EL (cell line): Measurements from ENCODE around the gene STXBP6.

ENCODE experiments used
- DNase-seq: peaks from one replicate; pipeline ENCODE4 v3.0.0-alpha.2; 2016

Gene STXBP6

DNA sequence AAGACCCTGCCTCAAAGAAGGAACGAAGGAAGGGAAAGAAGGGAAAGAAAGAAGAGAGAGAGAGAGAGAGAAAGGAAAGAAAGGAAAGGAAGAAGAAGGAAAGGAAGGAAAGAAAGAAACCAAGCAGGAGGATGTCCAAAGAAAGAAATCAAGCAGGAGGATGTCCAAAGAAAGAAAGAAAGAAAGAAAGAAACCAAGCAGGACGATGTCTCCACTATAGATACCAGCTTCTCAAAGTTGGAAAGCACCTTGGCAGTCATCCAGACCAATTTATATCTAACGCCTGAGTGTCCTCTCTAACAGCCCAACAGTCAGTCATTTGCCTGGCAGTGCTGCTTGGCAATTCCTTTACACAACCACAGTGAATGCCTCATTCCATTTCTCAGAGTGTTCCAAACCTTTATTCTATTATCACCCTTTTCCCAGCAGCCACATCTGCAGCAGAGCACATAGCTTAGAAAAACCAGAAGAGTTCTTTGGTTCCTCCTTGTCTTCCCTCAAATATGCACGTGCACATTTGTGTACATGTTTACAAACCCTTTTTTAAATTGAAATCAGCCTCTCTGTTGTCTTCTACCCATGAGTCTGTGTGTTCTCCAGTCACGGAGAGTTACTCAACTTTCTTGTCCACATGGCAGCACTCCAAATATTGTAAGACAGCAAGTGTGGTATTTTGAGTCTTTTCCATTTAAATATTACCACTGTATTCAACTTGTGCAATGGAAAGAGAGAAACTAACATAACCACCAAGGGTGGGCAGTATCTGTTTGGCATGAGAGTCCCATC lies 138.4 kb downstream of the STXBP6 start:
- peak; percentile 77 for DNase-seq

DNA sequence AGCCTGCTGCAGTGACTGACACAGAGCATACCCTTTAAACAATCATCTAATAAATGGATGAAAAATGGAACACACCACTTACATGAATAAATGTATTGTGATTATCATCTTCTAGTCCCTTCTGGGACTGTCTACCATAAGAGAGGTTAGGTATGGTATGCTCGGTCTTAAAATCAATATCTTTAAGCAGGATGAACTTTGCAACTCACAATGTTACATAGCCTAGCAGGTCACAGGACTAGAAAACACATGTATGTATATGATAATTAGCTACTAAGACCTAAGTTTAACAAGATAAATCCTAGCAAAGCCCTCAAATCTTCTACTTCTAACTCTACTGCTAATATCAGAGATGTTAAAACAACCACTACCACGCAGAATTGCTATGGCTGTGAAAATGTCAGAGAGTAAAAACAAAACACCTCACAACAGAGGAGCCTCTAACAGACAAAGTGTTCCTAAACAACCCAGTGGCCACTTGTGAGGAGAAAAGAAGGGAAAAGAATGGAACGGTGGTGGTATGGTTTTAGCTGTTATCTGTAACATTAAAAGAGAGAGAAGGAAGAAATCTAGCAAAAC lies 139.4 kb downstream of the STXBP6 start:
- DNase-seq = no peak

DNA sequence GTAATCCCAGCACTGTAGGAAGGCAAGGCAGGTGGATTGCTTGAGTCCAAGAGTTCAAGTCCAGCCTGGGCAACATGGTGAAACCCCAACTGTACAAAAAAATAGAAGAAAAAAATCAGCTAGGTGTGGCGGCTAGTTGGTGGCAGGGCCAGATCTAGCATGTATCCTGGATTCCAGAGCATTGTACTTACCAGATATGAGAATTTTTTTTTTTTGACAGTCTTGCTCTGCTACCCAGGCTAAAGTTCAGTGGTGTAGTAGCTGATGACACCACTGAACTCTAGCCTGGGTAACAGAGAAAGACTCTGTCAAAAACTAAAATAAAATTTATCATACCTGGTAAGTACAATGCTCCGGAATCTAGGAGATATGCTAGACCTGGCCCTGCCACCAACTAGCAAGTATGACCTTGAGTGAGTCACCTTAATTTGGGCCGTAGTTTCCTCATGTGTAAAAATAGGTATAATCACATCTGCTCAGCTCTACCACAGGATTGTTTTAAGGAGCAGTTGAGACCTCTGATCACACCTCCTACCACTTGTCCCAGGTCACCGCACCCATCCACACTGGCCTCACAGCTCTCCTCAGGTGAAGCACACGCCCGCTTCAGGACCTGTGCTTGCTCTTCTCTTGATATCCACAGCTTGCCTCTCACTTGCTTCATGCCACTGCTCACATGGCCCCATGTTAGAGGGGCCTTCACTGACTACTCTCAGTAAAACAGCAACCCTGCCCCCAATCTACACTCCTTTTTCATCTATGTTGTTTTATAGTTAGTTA lies 140.2 kb downstream of the STXBP6 start:
- no peak for DNase-seq

DNA sequence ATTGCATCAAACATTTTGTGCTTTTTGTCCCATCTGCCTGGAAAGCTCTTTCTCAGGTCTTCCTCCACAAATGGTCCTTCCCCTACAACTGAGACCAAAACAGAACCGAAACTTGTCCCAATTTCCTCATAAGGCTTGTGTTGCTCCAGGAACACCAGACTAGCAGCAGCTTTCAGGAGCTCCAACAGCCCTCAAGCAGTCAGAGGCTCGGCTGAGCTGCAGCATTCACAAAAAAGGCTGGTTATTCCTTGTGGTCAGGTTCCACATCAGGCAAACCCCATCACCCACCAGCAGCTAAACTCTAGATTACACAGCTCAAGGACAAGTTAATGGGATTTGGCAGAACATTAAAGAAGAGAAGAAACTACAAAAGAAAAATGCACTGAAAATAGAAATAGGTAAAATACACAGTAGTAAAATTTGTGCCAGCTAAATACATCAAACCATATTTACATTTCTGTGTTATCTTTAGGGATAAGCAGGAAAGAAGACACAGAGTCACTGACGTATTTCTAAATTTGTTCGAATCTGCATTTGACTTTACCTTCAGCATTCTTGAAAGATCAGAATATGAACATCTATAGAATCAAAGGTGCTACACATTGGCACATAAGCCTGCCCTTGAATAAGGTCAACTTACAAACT lies 141.2 kb downstream of the STXBP6 start:
- no peak for DNase-seq

DNA sequence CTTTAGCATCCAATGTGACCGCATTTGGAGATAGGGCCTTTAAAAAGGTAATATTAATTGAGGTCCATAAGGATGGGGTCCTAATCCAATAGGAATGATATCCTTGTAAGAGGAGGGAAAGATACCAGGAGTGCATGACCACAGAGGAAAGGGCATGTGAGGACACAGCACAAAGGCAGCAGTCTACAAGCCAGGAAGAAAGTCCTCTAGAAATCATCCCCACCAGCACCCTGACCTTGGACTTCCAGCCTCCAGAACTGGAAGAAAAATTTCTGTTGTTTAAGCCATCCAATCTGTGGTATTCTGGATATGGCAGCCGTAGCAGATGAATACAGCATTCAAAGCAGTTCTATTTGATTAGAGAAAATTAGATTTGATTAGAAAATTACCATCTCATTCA lies 145.4 kb downstream of the STXBP6 start:
- DNase-seq = no peak

DNA sequence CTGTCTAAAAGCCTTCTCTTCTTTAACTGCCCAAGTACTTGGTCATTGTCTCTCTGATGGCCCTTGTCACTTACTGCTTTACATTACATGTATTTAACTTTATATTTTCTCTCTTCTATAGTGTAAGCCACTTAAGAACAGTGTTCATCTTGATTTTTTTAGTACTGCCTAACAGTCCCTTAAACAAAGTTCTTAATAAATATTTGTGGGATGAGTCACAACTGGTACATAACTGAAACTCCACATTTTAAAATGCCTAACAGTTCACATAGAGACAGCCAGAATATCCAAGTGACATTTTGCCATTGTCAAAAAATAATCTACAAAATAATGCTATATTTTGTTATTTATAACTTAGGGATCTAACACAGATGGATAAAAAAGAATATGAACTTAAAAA lies 146.6 kb downstream of the STXBP6 start:
- DNase-seq = peak; percentile 74

DNA sequence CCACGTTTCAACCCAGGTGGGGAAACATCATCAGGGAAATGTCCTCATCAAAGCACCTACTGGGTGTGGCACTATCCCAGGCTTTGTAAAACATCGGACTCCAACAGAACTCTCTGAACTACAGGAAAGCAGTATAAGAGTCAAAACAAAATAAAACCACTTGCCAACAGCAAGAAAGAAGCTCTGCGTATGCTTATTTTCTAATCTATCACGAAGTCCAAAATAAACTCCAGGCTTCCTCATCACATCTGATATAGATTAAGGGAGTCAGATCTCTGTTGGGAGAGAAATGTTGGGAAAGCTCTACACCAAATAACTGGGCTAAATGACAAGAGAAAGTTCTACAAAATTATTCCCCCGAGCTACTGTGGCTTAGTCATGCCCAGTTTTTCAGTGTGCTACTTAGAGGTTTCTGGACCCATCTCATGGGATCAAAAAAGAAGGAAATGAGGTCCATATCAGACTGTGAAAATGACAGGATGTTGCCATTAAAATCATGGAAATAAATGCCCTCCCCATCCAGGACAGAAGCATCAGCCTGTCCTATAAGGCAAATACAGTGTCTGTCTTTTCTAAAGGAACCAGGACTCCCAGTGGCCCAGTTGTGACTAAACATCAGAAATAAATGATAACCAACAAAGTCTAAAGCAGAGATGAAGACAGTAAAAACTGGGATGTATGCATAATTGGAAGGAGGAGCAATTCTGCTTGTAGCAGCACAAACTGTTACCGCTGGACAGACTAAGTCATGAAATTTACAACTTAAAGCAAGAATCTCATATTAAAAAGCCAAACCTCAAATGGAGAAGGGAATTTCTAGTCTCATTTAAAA lies 149.5 kb downstream of the STXBP6 start:
- DNase-seq = peak; percentile 70

DNA sequence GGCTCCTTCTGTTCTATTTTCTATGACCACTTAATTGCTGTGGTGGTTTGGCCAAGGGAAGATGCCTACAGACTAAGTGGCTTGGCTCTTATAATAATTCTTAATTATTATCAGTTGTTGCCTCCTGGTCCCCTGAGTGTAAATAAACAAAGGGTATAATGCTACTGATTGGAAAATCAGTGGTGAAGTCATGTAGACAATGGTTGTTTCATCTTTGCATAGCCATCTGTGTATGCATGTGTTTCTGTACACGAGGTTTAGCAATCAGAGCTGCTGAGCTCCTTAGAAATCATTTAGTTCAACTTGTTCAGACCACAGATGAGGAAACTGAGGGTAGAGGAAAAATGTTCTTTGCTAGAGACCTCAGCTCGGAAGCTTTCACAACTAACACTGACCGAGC lies 152.2 kb downstream of the STXBP6 start:
- no peak for DNase-seq

DNA sequence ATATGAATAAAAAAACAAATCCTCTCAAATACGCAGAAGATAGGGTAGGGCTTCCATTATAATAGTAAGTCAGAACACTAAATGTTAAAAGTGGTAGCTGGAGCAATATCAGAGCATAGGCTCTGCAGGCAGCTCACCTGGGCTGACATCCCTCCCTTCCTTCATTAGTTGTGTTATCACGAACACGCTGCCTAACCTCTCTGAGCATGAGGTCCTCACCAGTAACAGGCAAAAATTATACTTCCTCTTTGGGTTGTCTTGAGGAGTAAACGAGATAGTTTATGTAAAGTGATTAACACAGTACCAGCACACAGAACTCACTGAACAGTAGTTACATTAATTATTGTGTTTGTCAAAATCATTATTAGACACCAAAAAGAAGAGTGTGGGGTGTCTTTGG lies 154.3 kb downstream of the STXBP6 start:
- DNase-seq = no peak

DNA sequence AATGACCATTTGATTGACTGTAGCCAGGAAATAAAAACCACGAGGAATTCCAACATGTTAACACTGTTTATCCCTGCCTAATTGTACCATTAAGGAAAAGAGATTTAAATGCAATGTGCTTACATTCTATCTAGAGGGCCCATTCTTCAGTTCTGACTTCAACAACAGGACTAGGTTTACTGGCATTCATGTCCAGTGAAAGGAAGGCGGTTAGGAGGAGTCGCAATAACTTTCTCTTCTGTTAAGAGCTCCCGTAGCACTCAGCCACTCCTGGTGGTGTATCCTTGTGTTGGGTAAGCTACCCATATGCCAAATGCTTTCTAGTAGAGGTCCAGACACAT lies 154.7 kb downstream of the STXBP6 start:
- no peak for DNase-seq

DNA sequence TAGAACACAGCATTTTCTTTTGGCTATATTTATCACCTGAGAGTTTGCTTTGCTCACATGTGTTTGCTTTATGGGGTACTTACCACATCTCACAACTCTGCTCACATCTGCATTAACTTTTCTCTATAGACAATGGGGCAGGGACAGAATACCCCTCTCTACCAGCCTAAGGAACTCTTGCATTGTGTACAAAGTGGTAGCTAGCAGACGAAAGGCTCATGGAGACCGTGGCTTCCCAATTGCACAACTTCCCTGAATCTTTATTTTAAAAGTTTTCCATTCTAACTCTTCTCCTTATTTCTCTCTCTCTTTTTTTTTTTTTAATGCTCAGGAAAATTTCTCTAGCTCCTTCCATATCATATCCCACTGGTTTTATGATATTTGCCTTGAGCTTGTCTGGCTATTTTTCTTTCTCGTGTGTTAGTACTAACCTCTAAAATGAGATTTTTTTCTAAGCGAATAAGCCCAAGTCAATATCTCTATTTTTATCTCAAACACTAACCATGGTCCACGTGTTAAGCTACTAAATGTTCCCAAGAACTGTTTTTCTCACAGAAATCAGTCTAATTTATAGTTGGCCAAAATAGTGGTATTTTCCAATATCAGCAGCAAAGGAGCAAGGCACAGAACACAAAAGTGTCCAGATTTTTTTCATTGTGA lies 155.2 kb downstream of the STXBP6 start:
- no peak for DNase-seq

DNA sequence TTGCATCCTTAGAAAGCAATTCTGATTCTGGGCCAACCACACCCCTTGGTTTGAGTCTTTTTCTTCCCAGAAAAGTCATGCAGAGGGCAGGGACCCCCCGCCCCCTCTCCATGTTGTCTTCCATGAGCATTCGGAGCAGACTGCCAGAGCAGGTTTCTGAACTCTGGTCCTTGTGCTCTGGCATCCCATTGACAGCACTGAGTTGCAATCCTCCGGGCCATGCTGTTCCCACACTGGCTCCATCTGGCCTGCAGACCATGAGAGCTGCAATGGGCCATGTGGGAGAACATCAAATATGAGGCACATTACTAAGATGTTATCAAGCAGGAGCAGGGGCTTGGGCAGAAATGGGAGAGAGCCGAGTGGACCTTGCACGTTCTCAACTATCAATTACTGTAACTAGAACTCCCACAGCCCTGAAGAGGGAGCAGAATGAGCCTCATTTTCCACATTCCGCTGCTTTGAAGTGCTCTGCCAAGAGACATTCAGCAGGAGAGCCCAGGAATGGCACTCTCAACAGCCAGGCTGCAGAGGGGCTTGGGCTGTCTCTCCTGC lies 157.4 kb downstream of the STXBP6 start:
- DNase-seq = no peak

DNA sequence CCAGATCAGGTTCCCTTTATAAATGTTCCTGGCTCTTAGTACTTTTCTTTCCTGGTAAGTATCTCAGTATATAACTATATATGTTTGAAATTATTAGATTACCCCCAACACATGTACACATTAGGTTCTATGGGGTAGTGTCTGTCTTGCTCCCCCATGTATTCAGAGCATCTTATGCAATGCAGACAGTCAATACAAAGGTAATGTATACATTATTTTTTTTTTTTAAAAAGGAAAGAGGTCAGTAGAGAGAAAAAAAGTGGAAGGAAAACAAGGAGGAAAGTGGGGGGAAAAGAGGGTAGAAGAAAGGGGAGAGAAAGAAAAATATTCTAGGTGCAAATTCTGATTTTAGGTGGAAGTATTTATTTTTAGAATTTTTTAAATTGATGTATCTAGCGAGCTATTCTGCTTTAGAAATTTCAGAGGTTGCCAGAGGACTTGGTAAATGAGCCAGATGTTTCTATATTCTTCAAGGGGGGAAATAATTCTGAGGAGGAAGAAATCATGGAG lies 157.9 kb downstream of the STXBP6 start:
- DNase-seq = no peak

DNA sequence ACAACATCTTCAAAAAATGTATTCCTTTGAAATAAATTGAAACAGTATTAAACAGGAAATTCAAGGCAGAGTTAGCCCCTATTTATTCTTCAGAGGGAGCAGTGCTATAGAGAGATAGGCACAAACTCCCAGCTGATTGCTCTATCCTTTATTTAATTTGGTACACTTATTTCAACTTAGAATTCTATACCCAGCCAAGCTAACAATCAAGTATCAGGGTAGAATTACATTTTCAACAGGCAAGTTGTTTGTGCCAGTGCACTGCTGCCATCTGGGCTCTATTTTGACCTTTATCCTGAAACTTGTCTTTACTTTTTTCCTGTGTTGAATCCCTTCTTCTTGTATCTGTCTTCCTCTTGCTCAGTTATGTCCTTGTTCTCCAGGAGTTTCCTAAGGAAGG lies 159.2 kb downstream of the STXBP6 start:
- no peak for DNase-seq

DNA sequence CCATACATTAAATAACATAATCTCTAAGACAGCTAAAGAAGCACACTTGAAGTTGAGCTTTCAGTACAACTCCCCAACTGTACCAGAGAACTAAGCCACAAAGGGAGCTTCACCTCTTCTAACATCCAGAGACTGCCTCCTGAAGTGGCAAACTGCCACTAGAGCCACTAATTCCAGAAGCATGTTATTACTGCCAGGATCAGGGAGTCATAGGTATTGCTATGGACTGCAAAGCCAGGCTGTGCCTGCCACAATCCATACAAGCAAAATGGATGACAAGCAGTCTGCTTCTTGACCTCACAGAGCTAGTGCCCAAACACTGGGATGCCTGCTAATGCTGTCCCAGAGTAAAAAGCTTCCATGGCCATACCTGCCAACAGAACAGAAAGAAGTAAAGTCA lies 160.1 kb downstream of the STXBP6 start:
- peak; percentile 42 for DNase-seq

DNA sequence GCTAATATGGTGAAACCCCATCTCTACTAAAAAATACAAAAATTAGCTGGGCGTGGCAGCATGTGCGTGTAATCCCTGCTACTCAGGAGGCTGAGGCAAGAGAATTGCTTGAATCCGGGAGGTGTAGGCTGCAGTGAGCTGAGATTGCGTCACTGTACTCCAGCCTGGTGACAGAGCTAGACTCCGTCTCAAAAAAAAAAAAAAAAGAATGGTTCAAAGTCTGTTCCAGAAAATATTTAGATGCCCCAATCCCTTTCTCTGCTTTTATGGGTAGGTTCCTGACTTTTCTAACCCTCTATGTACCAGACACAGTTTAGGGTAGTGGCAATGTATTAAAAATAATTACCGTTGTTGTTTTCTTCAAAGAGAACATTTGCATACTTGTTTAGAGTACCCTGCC lies 161.4 kb downstream of the STXBP6 start:
- DNase-seq = no peak

DNA sequence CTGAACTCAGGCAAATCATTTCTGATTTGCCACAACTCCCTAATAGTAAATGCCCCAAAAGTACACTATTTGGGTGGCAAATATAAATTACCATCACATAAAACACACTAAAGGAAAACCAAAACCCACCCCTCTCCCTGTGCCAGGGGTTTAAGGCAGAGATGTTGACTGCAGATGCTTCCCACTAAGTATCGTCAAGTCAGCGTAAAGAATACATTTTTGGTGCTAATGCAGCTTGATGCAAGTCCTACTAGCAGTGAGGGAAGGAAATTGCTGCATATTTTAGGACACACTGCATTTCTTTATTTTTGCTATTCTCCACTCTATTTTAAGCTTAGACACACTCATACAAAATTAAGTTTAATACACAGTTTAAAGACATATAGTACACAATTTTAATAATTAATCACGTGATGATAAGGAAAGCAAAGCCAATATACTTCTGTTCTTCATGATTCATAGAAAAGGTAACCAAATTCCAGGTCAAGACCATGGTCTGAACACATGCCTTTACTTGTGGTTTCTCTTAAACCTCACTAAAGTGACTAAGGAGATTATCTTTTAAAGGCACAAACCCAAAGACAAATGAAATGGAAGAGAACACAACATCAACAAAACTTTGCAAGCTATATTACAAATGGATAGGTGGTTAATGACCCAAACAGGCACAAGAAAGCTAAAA lies 162.2 kb downstream of the STXBP6 start:
- no peak for DNase-seq

DNA sequence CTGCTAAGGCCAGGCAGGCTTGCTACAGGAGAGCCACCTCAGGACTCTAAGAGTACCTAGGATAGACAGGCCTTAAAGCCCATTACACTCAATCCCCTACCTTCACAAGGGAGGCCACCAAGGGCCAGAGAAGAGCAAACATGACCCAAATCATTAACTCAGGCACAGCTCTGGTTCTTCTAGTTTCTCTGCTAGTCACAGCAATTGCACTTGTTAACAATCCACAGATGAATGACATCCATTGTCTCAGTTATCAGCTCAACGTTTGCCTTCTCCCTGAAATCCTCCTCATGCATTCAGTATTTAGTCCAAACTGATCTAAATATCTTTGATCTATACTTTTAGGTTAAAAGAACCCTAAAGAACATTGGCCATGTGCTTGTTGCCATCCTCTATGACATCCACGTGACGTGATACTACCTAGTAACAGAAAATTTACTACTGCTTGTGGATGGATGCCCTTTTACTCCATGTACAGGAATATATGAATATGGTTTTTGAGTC lies 164.5 kb downstream of the STXBP6 start:
- no peak for DNase-seq

DNA sequence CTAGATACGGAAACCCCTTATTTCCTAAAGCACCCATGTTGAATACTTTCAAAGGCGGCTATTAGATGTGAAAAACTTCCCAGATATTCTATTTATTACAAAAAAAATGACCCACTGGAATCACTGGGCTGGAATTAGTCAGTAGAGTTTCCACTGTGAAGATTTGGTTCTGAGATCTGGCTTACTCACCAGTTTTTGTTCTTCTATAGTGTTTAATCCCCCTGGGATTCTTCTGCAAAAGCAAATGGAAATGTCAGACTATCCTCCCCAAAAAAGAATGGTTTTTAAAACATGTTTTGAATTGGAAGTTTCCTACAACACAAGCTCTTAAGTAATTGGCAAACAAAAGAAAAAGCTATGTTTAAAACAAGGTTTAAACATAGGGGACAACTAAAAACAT lies 166.4 kb downstream of the STXBP6 start:
- no peak for DNase-seq

DNA sequence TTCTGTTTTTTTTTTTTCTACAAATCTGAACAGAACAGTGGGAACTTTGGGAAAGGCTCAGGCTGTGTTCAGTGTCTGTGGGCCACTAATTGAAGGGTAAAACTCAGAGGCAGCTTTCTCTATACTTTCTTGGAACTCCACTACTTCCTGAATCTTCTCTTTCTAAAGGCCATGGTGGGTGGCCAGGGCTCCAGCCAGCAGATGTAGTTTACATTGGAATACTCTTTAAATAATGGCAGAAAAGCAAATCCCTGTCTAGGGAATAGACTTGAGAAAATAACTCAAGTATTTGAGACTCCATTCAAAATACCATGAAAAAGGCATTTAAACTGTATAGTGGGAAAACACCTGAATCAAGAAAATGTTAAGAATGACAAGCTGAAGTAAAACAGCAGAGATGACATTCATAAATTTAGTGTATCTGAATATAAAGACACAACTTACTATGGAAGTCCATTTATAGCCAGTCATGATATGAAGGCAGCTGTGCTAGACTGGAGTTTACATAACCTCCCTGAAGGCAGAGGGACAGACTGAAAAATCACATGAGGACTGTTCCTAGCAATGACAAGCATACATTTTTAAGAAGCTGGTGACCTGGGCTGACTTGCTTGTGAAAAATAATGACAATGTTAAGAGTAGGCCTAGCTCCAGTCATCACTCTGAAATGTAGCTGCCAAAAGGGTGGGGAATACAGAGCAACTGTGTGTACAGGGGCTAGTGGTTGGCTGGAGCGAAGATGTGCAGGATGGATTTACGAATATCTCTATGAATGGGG lies 168.6 kb downstream of the STXBP6 start:
- no peak for DNase-seq
